ENCODE results near the gene MBD5. TPM values are rescaled to one million over a fixed set of nuclear protein-coding genes. Genes with fewer than 3 reads are reported as not detected.

MBD5 gene
- polyA plus RNA-seq, 1 donor (not counting 4 experiments of a cell fraction or from before 2014, with no cell fraction given) = 20.1 TPM

- dilution Hi-C loops (cut with MboI; ENCODE audit: extremely low pct_ligation_motif_present, low sequenced_read_pairs) = no loop called here
- FAIRE-seq = no peak
- no peak overlapping the region for H3K27ac ChIP-seq (ENCODE audit: control insufficient read depth, insufficient read depth, low read length)
Measured at GRCh38 chr2:148458171-148458570, 437.3 kb downstream of the MBD5 start.

GRCh38 chr2:148459377-148459778, 438.5 kb downstream of the MBD5 start:
- no peak for DNase-seq (ENCODE audit: low read depth, low spot score)
- Histone ChIP-seq H3K36me3 (ENCODE audit: control insufficient read depth in 2 of 2, extremely low read depth in 1 of 2, insufficient read depth in 2 of 2, low read length in 2 of 2) (no peaks in the 10 kb centered on the region), H3K27me3 (ENCODE audit: control insufficient read depth, extremely low read depth, insufficient read depth, low read length) (no peaks in the 10 kb centered on the region), H3K9me3 (ENCODE audit: control insufficient read depth, low read depth, low read length) (no peaks in the 10 kb centered on the region), H3K9ac (ENCODE audit: control insufficient read depth, extremely low read depth, insufficient read depth, low read length) (no peak overlapping the region), H2AFZ (ENCODE audit: control insufficient read depth, low read length) (no peak overlapping the region), H3K79me2 (ENCODE audit: control insufficient read depth, insufficient read depth, low read length) (no peaks in the 10 kb centered on the region), H3K4me1 (ENCODE audit: control insufficient read depth, extremely low read depth, insufficient read depth, low read length) (no peaks in the 10 kb centered on the region), H3K4me2 (ENCODE audit: control insufficient read depth, extremely low read depth, insufficient read depth, low read depth, low read length) (no peak overlapping the region), H3K4me3 (ENCODE audit: control insufficient read depth in 2 of 3, extremely low read depth in 1 of 3, insufficient read depth in 2 of 3, low read depth in 1 of 3, low read length in 3 of 3) (no peak overlapping the region), H3K27ac (ENCODE audit: control insufficient read depth, insufficient read depth, low read length) (no peak overlapping the region), H3K9me1 (ENCODE audit: control insufficient read depth, extremely low read depth, insufficient read depth, low read length) (no peaks in the 10 kb centered on the region), H4K20me1 (ENCODE audit: control insufficient read depth, extremely low read depth, insufficient read depth, low read length) (no peaks in the 10 kb centered on the region)
- TF ChIP-seq EZH2 (IDR thresholded peaks at IDR 0.05; ENCODE audit: low read length) = no peak
- no peak for TF ChIP-seq CTCF (optimal IDR thresholded peaks at IDR 0.05 in 1 of 3, IDR thresholded peaks at IDR 0.05 in 1 of 3, conservative IDR thresholded peaks at IDR 0.05 in 1 of 3; ENCODE audit: extremely low read depth in 1 of 3, insufficient read depth in 2 of 3, low read length in 3 of 3)
- dilution Hi-C loops (cut with MboI; ENCODE audit: extremely low pct_ligation_motif_present, low sequenced_read_pairs) = no loop called here
- peak; percentile 34 for FAIRE-seq

More at GRCh38 chr2:148458171-148458570, 437.3 kb downstream of the MBD5 start:
- no peak overlapping the region for H3K4me2 ChIP-seq (ENCODE audit: control insufficient read depth, extremely low read depth, insufficient read depth, low read depth, low read length)
- no peak for DNase-seq (ENCODE audit: low read depth, low spot score)
- H3K9me1 ChIP-seq (ENCODE audit: control insufficient read depth, extremely low read depth, insufficient read depth, low read length) = no peaks in the 10 kb centered on the region
- H3K79me2 ChIP-seq (ENCODE audit: control insufficient read depth, insufficient read depth, low read length) = no peaks in the 10 kb centered on the region
- no peak for TF ChIP-seq CTCF (optimal IDR thresholded peaks at IDR 0.05 in 1 of 3, IDR thresholded peaks at IDR 0.05 in 1 of 3, conservative IDR thresholded peaks at IDR 0.05 in 1 of 3; ENCODE audit: extremely low read depth in 1 of 3, insufficient read depth in 2 of 3, low read length in 3 of 3)
- TF ChIP-seq EZH2 (IDR thresholded peaks at IDR 0.05; ENCODE audit: low read length) = no peak
- H3K27me3 ChIP-seq (ENCODE audit: control insufficient read depth, extremely low read depth, insufficient read depth, low read length) = no peaks in the 10 kb centered on the region
- no peaks in the 10 kb centered on the region for H4K20me1 ChIP-seq (ENCODE audit: control insufficient read depth, extremely low read depth, insufficient read depth, low read length)
- no peak overlapping the region for H2AFZ ChIP-seq (ENCODE audit: control insufficient read depth, low read length)
- H3K9ac ChIP-seq (ENCODE audit: control insufficient read depth, extremely low read depth, insufficient read depth, low read length) = no peak overlapping the region
- no peak overlapping the region for H3K4me3 ChIP-seq (ENCODE audit: control insufficient read depth in 2 of 3, extremely low read depth in 1 of 3, insufficient read depth in 2 of 3, low read depth in 1 of 3, low read length in 3 of 3)
- H3K9me3 ChIP-seq (ENCODE audit: control insufficient read depth, low read depth, low read length) = no peaks in the 10 kb centered on the region
- no peaks in the 10 kb centered on the region for H3K36me3 ChIP-seq (ENCODE audit: control insufficient read depth in 2 of 2, extremely low read depth in 1 of 2, insufficient read depth in 2 of 2, low read length in 2 of 2)
- H3K4me1 ChIP-seq (ENCODE audit: control insufficient read depth, extremely low read depth, insufficient read depth, low read length) = no peaks in the 10 kb centered on the region
